IMR-90 (cell line): ENCODE measurements around the gene PCBP3.

Source experiments
- BHLHE40 ChIP-seq: fragments of 150-350 bp; IDR thresholded peaks from 2 replicates; pipeline ENCODE4 v1.6.1; 2016; ENCODE audit warnings: mild to moderate bottlenecking, low read depth, low read length
- FOS ChIP-seq: fragments of 150-350 bp; IDR thresholded peaks from 2 replicates; pipeline ENCODE4 v1.6.1; 2016; ENCODE audit warnings: low read depth, low read length
- MAFK ChIP-seq: IDR thresholded peaks from 2 replicates; pipeline ENCODE4 v1.6.1; 2012; ENCODE audit warnings: low read depth, low read length, improper control_type of control experiment
- MXI1 ChIP-seq: IDR thresholded peaks from 2 replicates; pipeline ENCODE4 v1.6.1; 2012; ENCODE audit warnings: low read depth, mild to moderate bottlenecking, low read length, moderate library complexity, borderline replicate concordance
- POLR2A ChIP-seq: IDR thresholded peaks from 2 replicates; pipeline ENCODE4 v1.6.1; 2012; ENCODE audit warnings: mild to moderate bottlenecking, low read depth, low read length
- RAD21 ChIP-seq: IDR thresholded peaks from 2 replicates; pipeline ENCODE4 v1.6.1; 2012; ENCODE audit warnings: low read length, improper control_type of control experiment
- RFX5 ChIP-seq: IDR thresholded peaks from 2 replicates; pipeline ENCODE4 v1.8.0; 2012; ENCODE audit warnings: low read depth, mild to moderate bottlenecking, low read length, moderate library complexity
- SMC3 ChIP-seq: fragments of 150-350 bp; IDR thresholded peaks from 2 replicates; pipeline ENCODE4 v1.6.1; 2016; ENCODE audit warnings: low read depth, mild to moderate bottlenecking, antibody characterized with exemption, low read length, moderate library complexity
- USF2 ChIP-seq: fragments of 150-350 bp; IDR thresholded peaks from 2 replicates; pipeline ENCODE4 v1.6.1; 2017; ENCODE audit warnings: mild to moderate bottlenecking, antibody characterized with exemption, low read length, low read depth
- TF ChIP-seq, protein P1 (sequence below): conservative IDR thresholded peaks from 2 replicates; pipeline ENCODE4 v1.5.1; 2012; ENCODE audit warnings: mild to moderate bottlenecking, low read depth, low read length, improper control_type of control experiment

GRCh38 chr21:45866551-45866950 is 223.0 kb downstream of the PCBP3 start:
- TF ChIP-seq FOS (no peak), RFX5 (no peak), BHLHE40 (no peak), SMC3 (no peak), USF2 (no peak), MAFK (no peak), MXI1 (no peak), POLR2A (no peak), RAD21 (no peak)
- TF ChIP-seq, protein P1, sequence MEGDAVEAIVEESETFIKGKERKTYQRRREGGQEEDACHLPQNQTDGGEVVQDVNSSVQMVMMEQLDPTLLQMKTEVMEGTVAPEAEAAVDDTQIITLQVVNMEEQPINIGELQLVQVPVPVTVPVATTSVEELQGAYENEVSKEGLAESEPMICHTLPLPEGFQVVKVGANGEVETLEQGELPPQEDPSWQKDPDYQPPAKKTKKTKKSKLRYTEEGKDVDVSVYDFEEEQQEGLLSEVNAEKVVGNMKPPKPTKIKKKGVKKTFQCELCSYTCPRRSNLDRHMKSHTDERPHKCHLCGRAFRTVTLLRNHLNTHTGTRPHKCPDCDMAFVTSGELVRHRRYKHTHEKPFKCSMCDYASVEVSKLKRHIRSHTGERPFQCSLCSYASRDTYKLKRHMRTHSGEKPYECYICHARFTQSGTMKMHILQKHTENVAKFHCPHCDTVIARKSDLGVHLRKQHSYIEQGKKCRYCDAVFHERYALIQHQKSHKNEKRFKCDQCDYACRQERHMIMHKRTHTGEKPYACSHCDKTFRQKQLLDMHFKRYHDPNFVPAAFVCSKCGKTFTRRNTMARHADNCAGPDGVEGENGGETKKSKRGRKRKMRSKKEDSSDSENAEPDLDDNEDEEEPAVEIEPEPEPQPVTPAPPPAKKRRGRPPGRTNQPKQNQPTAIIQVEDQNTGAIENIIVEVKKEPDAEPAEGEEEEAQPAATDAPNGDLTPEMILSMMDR: no peak
